K562 treated with DMSO at 1 percent for 12 hours (cell line): Measurements from ENCODE around the gene SBSN. TPM values are rescaled to one million over a fixed set of nuclear protein-coding genes. Genes with fewer than 3 reads are reported as not detected.

Experiments used
- total RNA-seq: library from RNA; unstranded; fragments of 300-600 nt; gene quantifications from 2 replicates; pipeline ENCODE4 v1.2.3, GENCODE V29; 2022; ENCODE audit not compliant: insufficient read depth

SBSN gene
- not detected in 2 replicates for total RNA-seq

GRCh38 chr19:35528218-35529038 is at the start of gene SBSN:
TSS of gene SBSN (minus strand) at chr19:35528311. CDS start at chr19:35528281, 30 bp downstream.

GRCh38 chr19:35563207-35563829 is 35.2 kb upstream of the SBSN start, which contains the start of gene ATP4A:
TSS of gene ATP4A (minus strand) at chr19:35563658. CDS start at chr19:35563629, 29 bp downstream.

GRCh38 chr19:35545001-35545854 is 17.1 kb upstream of the SBSN start, which contains the start of gene TMEM147:
TSS of gene TMEM147 (plus strand) at chr19:35545626. CDS start at chr19:35545740, 114 bp downstream.

GRCh38 chr19:35533201-35533821 is 5.2 kb upstream of the SBSN start, which contains the start of gene GAPDHS:
TSS of gene GAPDHS (plus strand) at chr19:35533456. CDS start at chr19:35533528, 72 bp downstream.

GRCh38 chr19:35513628-35514281 is 14.4 kb downstream of the SBSN start, which contains the start of gene DMKN:
TSS of gene DMKN (minus strand) at chr19:35513649. CDS start at chr19:35513475, 174 bp downstream.

GRCh38 chr19:35490364-35490763 is 37.7 kb downstream of the SBSN start, which contains the start of gene KRTDAP:
TSS of gene KRTDAP (minus strand) at chr19:35490464. CDS start at chr19:35490442, 22 bp downstream.

Other genes with a start within 250 kb of the SBSN start
- gene HAMP, start 245.8 kb downstream of the SBSN start, total RNA-seq = not detected in 2 replicates
- 0.47 and 3.3 TPM in 2 replicates for gene MAG, start 236.2 kb downstream of the SBSN start, total RNA-seq
- 1.4 and 2.2 TPM in 2 replicates for gene CD22, start 199.1 kb downstream of the SBSN start, total RNA-seq
- gene FFAR1, start 180.4 kb downstream of the SBSN start, total RNA-seq = not detected in 2 replicates
- not detected in 2 replicates for gene FFAR3, start 169.9 kb downstream of the SBSN start, total RNA-seq
- gene GPR42, start 157.2 kb downstream of the SBSN start, total RNA-seq = not detected in 2 replicates
- gene FFAR2, start 80.1 kb downstream of the SBSN start, total RNA-seq = not detected in 2 replicates
- gene KRTDAP, start 37.8 kb downstream of the SBSN start, total RNA-seq = not detected in 2 replicates
- gene DMKN, start 14.7 kb downstream of the SBSN start, total RNA-seq = not detected in 2 replicates
- not detected in 2 replicates for gene GAPDHS, start 5.1 kb upstream of the SBSN start, total RNA-seq
- 104 and 142 TPM in 2 replicates for gene TMEM147, start 17.3 kb upstream of the SBSN start, total RNA-seq
- gene ATP4A, start 35.3 kb upstream of the SBSN start, total RNA-seq = not detected in 2 replicates
- gene PMIS2, start 57.9 kb upstream of the SBSN start, total RNA-seq = not detected in 2 replicates
- 18.2 and 37.8 TPM in 2 replicates for gene HAUS5, start 84.4 kb upstream of the SBSN start, total RNA-seq
- gene RBM42, start 100.7 kb upstream of the SBSN start, total RNA-seq = 182 and 236 TPM in 2 replicates
- gene ETV2, start 113.4 kb upstream of the SBSN start, total RNA-seq = 1.7 and 2.1 TPM in 2 replicates
- gene COX6B1, start 120.0 kb upstream of the SBSN start, total RNA-seq = 995 and 1,433 TPM in 2 replicates
- gene UPK1A, start 138.2 kb upstream of the SBSN start, total RNA-seq = not detected in 2 replicates
- gene ZBTB32, start 176.2 kb upstream of the SBSN start, total RNA-seq = not detected in 2 replicates
- 20.4 and 28.5 TPM in 2 replicates for gene KMT2B, start 189.7 kb upstream of the SBSN start, total RNA-seq
- 10.9 and 19.2 TPM in 2 replicates for gene IGFLR1, start 214.1 kb upstream of the SBSN start, total RNA-seq
- gene U2AF1L4, start 217.1 kb upstream of the SBSN start, total RNA-seq = 4.5 and 8.7 TPM in 2 replicates
- gene PSENEN, start 217.3 kb upstream of the SBSN start, total RNA-seq = 21.0 and 49.5 TPM in 2 replicates
- 24.0 and 25.9 TPM in 2 replicates for gene LIN37, start 220.3 kb upstream of the SBSN start, total RNA-seq
- not detected in 2 replicates for gene HSPB6, start 228.7 kb upstream of the SBSN start, total RNA-seq
- 5.4 and 18.6 TPM in 2 replicates for gene PROSER3, start 229.9 kb upstream of the SBSN start, total RNA-seq
- 4.2 and 5.9 TPM in 2 replicates for gene ARHGAP33, start 247.3 kb upstream of the SBSN start, total RNA-seq